Measurements from ENCODE around the gene APBA1.

The APBA1 gene

DNA sequence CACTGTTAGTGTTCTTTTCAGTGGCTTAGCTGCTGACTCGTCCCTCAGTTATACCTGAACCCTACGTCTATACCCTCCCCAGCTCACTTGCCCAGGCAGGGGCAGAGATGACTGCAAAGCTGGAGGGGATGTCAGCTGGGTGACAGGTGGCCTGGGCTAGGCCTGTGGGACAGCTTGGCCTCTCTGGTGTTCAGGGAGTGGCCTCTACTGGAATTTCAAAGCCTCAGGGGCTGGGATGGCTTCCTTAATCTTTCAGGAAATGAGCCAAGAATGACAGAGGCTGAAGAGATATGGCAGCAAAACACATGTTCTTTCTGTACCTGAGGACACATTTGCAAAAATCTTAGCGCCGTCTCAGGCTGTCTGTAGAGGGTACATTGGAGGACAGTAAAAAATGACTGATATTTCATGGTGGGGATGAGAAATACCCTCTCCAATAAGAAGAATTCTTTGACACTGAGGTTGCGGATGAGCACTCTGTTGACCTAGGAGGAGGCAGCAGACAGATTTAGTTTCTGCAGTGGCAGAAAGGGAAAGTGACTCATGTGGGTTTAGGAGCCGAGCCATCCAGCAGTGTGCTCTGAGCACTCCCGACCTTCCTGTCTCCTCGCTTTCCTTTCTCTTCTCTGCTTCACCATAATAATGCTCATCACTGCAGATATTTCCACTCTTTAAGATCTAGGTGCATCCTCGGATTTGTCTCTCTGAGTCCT, 292.7 kb downstream of the APBA1 start:
- H3K27ac Mint-ChIP-seq, result no peak overlapping the region
- H3K9me3 Mint-ChIP-seq (ENCODE audit: low read depth), result no peaks in the 10 kb centered on the region
- no peaks in the 10 kb centered on the region for H3K36me3 Mint-ChIP-seq
- no peaks in the 10 kb centered on the region for H3K4me1 Mint-ChIP-seq (ENCODE audit: low read depth)
- H3K27me3 Mint-ChIP-seq, result peaks cover 7% of the 10 kb centered on the region
- H3K4me3 Mint-ChIP-seq, result no peak overlapping the region

GRCh38 chr9:69377981-69378380, 294.2 kb downstream of the APBA1 start:
- Mint-ChIP-seq H3K27ac (no peak overlapping the region), H3K36me3 (no peaks in the 10 kb centered on the region), H3K4me3 (no peak overlapping the region), H3K9me3 (ENCODE audit: low read depth) (no peaks in the 10 kb centered on the region), H3K27me3 (peaks cover 7% of the 10 kb centered on the region), H3K4me1 (ENCODE audit: low read depth) (no peaks in the 10 kb centered on the region)

Measured in activated naive CD8-positive, alpha-beta T cell (primary cell).